Chondrocyte (in vitro differentiated cells): ENCODE data around the gene C1QTNF12. TPM values are rescaled to one million over a fixed set of nuclear protein-coding genes. Genes with fewer than 3 reads are reported as not detected.

Experiments
- DNase-seq: peaks from one replicate; pipeline ENCODE4 v3.0.0; 2021; ENCODE audit warnings: mixed read lengths, low spot score
- H3K27ac Mint-ChIP-seq: one replicate; pipeline ENCODE4 v1.8.0; 2021; ENCODE audit warnings: mild to moderate bottlenecking, moderate library complexity, mixed read lengths; ENCODE audit not compliant: unreplicated experiment
- H3K27me3 Mint-ChIP-seq: 2 replicates; pipeline ENCODE4 v1.8.0; 2021; ENCODE audit warnings: low read depth, mixed read lengths
- H3K36me3 Mint-ChIP-seq: 2 replicates; pipeline ENCODE4 v1.8.0; 2021; ENCODE audit warnings: low read depth, mixed read lengths
- H3K4me1 Mint-ChIP-seq: 2 replicates; pipeline ENCODE4 v1.8.0; 2021; ENCODE audit warnings: low read depth, mild to moderate bottlenecking, mixed read lengths
- H3K4me3 Mint-ChIP-seq: one replicate; pipeline ENCODE4 v1.8.0; 2021; ENCODE audit warnings: mild to moderate bottlenecking, moderate library complexity, mixed read lengths; ENCODE audit not compliant: unreplicated experiment
- H3K9me3 Mint-ChIP-seq: 2 replicates; pipeline ENCODE4 v1.8.0; 2021; ENCODE audit warnings: low read depth, mixed read lengths
- long read RNA-seq: library from polyadenylated mRNA; stranded (forward); transcript quantifications from one replicate; pipeline ENCODE4 v2.0.0, GENCODE V29; 2021
- total RNA-seq: library from RNA; stranded (reverse); gene quantifications from 3 replicates; pipeline ENCODE4 v1.2.1, GENCODE V29; 2021
- TF ChIP-seq, protein P1 (sequence below): fragments of 200-600 bp; sonication (generic); IDR thresholded peaks from 2 replicates; pipeline ENCODE4 v1.5.0; 2021; ENCODE audit warnings: antibody characterized with exemption, mild to moderate bottlenecking, moderate library complexity

The C1QTNF12 gene, protein sequence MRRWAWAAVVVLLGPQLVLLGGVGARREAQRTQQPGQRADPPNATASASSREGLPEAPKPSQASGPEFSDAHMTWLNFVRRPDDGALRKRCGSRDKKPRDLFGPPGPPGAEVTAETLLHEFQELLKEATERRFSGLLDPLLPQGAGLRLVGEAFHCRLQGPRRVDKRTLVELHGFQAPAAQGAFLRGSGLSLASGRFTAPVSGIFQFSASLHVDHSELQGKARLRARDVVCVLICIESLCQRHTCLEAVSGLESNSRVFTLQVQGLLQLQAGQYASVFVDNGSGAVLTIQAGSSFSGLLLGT
- 1.3 to 2.1 TPM (median 1.7 TPM) in 3 replicates for total RNA-seq
- long read RNA-seq, partial matches to known transcripts: 0 of 1 reads
- long read RNA-seq, other reads (novel, unspliced or antisense): 1 of 1 reads

DNA sequence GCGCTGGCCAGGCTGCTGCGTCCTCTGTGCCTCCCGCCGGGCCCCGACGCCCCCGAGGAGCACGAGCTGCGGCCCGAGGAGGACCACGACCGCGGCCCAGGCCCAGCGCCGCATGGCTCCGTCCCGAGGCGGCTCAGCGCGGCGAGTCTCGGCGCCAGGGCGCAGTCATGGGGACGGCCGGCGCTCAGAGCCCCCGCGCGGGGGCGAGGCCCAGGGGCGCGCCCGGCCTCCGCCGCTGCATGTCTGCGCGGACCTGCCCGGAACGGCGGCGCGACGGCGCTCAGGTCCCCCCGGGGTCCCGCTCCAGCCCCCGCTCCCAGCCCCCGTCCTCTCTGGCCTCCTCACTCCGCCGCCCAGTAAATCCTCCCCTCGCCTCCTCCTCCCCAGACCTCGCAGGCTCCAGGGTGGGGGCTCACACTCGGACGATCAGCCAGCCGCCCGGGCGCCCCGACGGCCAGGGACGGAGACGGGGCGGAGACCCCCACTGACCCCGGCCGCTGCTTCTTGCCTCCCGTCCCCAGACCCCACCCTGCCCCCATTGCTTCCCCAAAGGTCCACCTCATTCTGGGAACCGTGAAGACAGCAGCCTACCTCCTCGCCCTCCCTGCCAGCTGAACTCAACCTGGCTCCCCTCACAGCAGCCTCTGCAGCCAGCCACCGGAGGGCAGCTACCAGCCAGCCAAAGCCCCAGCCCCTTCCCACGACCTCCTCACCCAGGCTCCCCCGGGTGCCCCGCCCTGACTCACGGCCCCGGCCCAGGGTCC lies at the start of gene C1QTNF12:
TSS of gene C1QTNF12 (minus strand) at position 146 of the 764 bp plus-strand sequence. CDS start at position 114, 32 bp downstream.
- Mint-ChIP-seq H3K36me3 (no peaks in the 10 kb centered on the region), H3K9me3 (no peaks in the 10 kb centered on the region)
- TF ChIP-seq, protein P1, sequence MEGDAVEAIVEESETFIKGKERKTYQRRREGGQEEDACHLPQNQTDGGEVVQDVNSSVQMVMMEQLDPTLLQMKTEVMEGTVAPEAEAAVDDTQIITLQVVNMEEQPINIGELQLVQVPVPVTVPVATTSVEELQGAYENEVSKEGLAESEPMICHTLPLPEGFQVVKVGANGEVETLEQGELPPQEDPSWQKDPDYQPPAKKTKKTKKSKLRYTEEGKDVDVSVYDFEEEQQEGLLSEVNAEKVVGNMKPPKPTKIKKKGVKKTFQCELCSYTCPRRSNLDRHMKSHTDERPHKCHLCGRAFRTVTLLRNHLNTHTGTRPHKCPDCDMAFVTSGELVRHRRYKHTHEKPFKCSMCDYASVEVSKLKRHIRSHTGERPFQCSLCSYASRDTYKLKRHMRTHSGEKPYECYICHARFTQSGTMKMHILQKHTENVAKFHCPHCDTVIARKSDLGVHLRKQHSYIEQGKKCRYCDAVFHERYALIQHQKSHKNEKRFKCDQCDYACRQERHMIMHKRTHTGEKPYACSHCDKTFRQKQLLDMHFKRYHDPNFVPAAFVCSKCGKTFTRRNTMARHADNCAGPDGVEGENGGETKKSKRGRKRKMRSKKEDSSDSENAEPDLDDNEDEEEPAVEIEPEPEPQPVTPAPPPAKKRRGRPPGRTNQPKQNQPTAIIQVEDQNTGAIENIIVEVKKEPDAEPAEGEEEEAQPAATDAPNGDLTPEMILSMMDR: no peak

GRCh38 chr1:1295154-1295923 lies 48.8 kb upstream of the C1QTNF12 start:
- H3K27me3 Mint-ChIP-seq: no peaks in the 10 kb centered on the region
- peaks cover 2% of the 10 kb centered on the region for H3K4me1 Mint-ChIP-seq
- H3K4me3 Mint-ChIP-seq: no peak overlapping the region
- no peak overlapping the region for H3K27ac Mint-ChIP-seq
- H3K9me3 Mint-ChIP-seq: no peaks in the 10 kb centered on the region
- H3K36me3 Mint-ChIP-seq: no peaks in the 10 kb centered on the region
- TF ChIP-seq, protein P1: no peak
- DNase-seq: no peak

More for the DNA sequence above, at the start of gene C1QTNF12:
- DNase-seq: no peak
- H3K4me3 Mint-ChIP-seq: no peak within 1 kb of the TSS
- H3K4me1 Mint-ChIP-seq: peaks cover 3% of the 10 kb centered on the region
- H3K27me3 Mint-ChIP-seq: no peaks in the 10 kb centered on the region
- no peak within 1 kb of the TSS for H3K27ac Mint-ChIP-seq

GRCh38 chr1:1294250-1294890 lies 47.8 kb upstream of the C1QTNF12 start:
- no peak overlapping the region for H3K27ac Mint-ChIP-seq
- DNase-seq: no peak
- TF ChIP-seq, protein P1: no peak
- H3K4me3 Mint-ChIP-seq: no peak overlapping the region
- H3K9me3 Mint-ChIP-seq: no peaks in the 10 kb centered on the region
- no peaks in the 10 kb centered on the region for H3K27me3 Mint-ChIP-seq
- peaks cover 4% of the 10 kb centered on the region for H3K4me1 Mint-ChIP-seq
- no peaks in the 10 kb centered on the region for H3K36me3 Mint-ChIP-seq

- Mint-ChIP-seq H3K9me3 (no peaks in the 10 kb centered on the region), H3K27me3 (no peaks in the 10 kb centered on the region), H3K27ac (no peak overlapping the region), H3K4me1 (peaks cover 4% of the 10 kb centered on the region), H3K4me3 (no peak overlapping the region), H3K36me3 (no peaks in the 10 kb centered on the region)
- DNase-seq: no peak
- TF ChIP-seq, protein P1: no peak
Observed at GRCh38 chr1:1293263-1294249, 47.0 kb upstream of the C1QTNF12 start.
